ENCODE measurements around the gene PCDHA1.
"Not testable (repeated sequence)": the region's sequence is repeated elsewhere in the genome, so short reads cannot be mapped to it uniquely, and the experiment has no call there.

The PCDHA1 gene

GRCh38 chr5:140849831-140850634 is 64.1 kb downstream of the PCDHA1 start:
- in situ Hi-C loops (cut with MboI; ENCODE audit: low sequenced_read_pairs): not testable (repeated sequence)

GRCh38 chr5:140855772-140856674 is 70.1 kb downstream of the PCDHA1 start, which contains the start of gene PCDHA10:
PCDHA10 (plus strand) TSS chr5:140855897; CDS start chr5:140856049, 152 bp downstream.
- in situ Hi-C loops (cut with MboI; ENCODE audit: low sequenced_read_pairs): no loop called here

GRCh38 chr5:140857177-140857986 is 71.4 kb downstream of the PCDHA1 start:
- in situ Hi-C loops (cut with MboI; ENCODE audit: low sequenced_read_pairs): no loop called here

- in situ Hi-C loops (cut with MboI; ENCODE audit: low sequenced_read_pairs): no loop called here
Observed at GRCh38 chr5:140857987-140858240, 72.0 kb downstream of the PCDHA1 start.

GRCh38 chr5:140862441-140863295 is 76.7 kb downstream of the PCDHA1 start:
- in situ Hi-C loops (cut with MboI; ENCODE audit: low sequenced_read_pairs): no loop called here

- in situ Hi-C loops (cut with MboI; ENCODE audit: low sequenced_read_pairs): no loop called here
Observed at GRCh38 chr5:140868721-140869554, 83.0 kb downstream of the PCDHA1 start, which contains the start of gene PCDHA11. PCDHA11 (plus strand) TSS chr5:140868957; CDS start chr5:140869104, 147 bp downstream.

GRCh38 chr5:140869555-140869886 is 83.6 kb downstream of the PCDHA1 start:
- in situ Hi-C loops (cut with MboI; ENCODE audit: low sequenced_read_pairs): no loop called here

GRCh38 chr5:140870221-140871201 is 84.6 kb downstream of the PCDHA1 start:
- in situ Hi-C loops (cut with MboI; ENCODE audit: low sequenced_read_pairs): no loop called here

GRCh38 chr5:140875085-140876065 is 89.4 kb downstream of the PCDHA1 start, which contains the start of gene PCDHA12:
PCDHA12 (plus strand) TSS chr5:140875308; CDS start chr5:140875473, 165 bp downstream.
- in situ Hi-C loops (cut with MboI; ENCODE audit: low sequenced_read_pairs): no loop called here

- in situ Hi-C loops (cut with MboI; ENCODE audit: low sequenced_read_pairs): not testable (repeated sequence)
Observed at GRCh38 chr5:140876541-140877261, 90.8 kb downstream of the PCDHA1 start.

- in situ Hi-C loops (cut with MboI; ENCODE audit: low sequenced_read_pairs): no loop called here
Observed at GRCh38 chr5:140877262-140877581, 91.3 kb downstream of the PCDHA1 start.

GRCh38 chr5:140881889-140882590 is 96.1 kb downstream of the PCDHA1 start, which contains the start of gene PCDHA13:
PCDHA13 (plus strand) TSS chr5:140882124; CDS start chr5:140882269, 145 bp downstream.
- in situ Hi-C loops (cut with MboI; ENCODE audit: low sequenced_read_pairs): no loop called here

GRCh38 chr5:140882591-140882899 is 96.6 kb downstream of the PCDHA1 start:
- in situ Hi-C loops (cut with MboI; ENCODE audit: low sequenced_read_pairs): no loop called here

GRCh38 chr5:140883373-140883772 is 97.4 kb downstream of the PCDHA1 start:
- in situ Hi-C loops (cut with MboI; ENCODE audit: low sequenced_read_pairs): no loop called here

- in situ Hi-C loops (cut with MboI; ENCODE audit: low sequenced_read_pairs): no loop called here
Observed at GRCh38 chr5:140883927-140884697, 98.2 kb downstream of the PCDHA1 start.

Measured in HL-60/S4 treated with phorbol 12-myristate 13-acetate at 8.2 ng/mL for 4 days and 3 days (cell line).